HG03520 (cell line): Measurements from ENCODE around the gene HDAC8.
"Not testable (repeated sequence)": the region's sequence is repeated elsewhere in the genome, so short reads cannot be mapped to it uniquely, and the experiment has no call there.

ENCODE experiments used
- ATAC-seq: cut with Tn5 transposase; IDR thresholded peaks from one replicate; pipeline ENCODE4 v1.9.1; 2021; ENCODE audit warnings: mild to moderate bottlenecking, moderate library complexity; ENCODE audit not compliant: unreplicated experiment

Gene HDAC8

GRCh38 chrX:72330131-72330530 is 242.5 kb downstream of the HDAC8 start:
- no peak for ATAC-seq

- ATAC-seq: no peak
These were observed 245.9 kb downstream of the HDAC8 start for GRCh38 chrX:72326605-72327300.

- not testable (repeated sequence) for ATAC-seq
These were observed 253.0 kb downstream of the HDAC8 start for GRCh38 chrX:72319651-72320050.

- ATAC-seq: no peak
These were observed 255.5 kb downstream of the HDAC8 start for GRCh38 chrX:72317139-72317538.

GRCh38 chrX:72316408-72317110 is 256.1 kb downstream of the HDAC8 start:
- no peak for ATAC-seq

- ATAC-seq: no peak
These were observed 257.8 kb downstream of the HDAC8 start for GRCh38 chrX:72314881-72315280.

- no peak for ATAC-seq
These were observed 258.7 kb downstream of the HDAC8 start for GRCh38 chrX:72313707-72314641.

- no peak for ATAC-seq
These were observed 260.2 kb downstream of the HDAC8 start for GRCh38 chrX:72312311-72312940.

GRCh38 chrX:72309297-72310071 is 263.2 kb downstream of the HDAC8 start:
- no peak for ATAC-seq

GRCh38 chrX:72308566-72309296 is 263.9 kb downstream of the HDAC8 start:
- peak; percentile 33 for ATAC-seq

- ATAC-seq: no peak
These were observed 264.5 kb downstream of the HDAC8 start for GRCh38 chrX:72308209-72308565.

GRCh38 chrX:72307646-72308051 is 265.0 kb downstream of the HDAC8 start:
- ATAC-seq: no peak

- peak; percentile 50 for ATAC-seq
These were observed 265.6 kb downstream of the HDAC8 start for GRCh38 chrX:72306851-72307645.

- ATAC-seq: no peak
These were observed 266.4 kb downstream of the HDAC8 start for GRCh38 chrX:72306085-72306801.

GRCh38 chrX:72305286-72306084 is 267.2 kb downstream of the HDAC8 start, which contains the start of gene CITED1:
CITED1 (minus strand) TSS chrX:72305914; CDS start chrX:72302869, 3,045 bp downstream.
- ATAC-seq: no peak

GRCh38 chrX:72304877-72305276 is 267.8 kb downstream of the HDAC8 start:
- no peak for ATAC-seq

GRCh38 chrX:72301781-72302180 is 270.9 kb downstream of the HDAC8 start:
- ATAC-seq: no peak
